Measurements from ENCODE around the gene GAA.

The GAA gene

DNA sequence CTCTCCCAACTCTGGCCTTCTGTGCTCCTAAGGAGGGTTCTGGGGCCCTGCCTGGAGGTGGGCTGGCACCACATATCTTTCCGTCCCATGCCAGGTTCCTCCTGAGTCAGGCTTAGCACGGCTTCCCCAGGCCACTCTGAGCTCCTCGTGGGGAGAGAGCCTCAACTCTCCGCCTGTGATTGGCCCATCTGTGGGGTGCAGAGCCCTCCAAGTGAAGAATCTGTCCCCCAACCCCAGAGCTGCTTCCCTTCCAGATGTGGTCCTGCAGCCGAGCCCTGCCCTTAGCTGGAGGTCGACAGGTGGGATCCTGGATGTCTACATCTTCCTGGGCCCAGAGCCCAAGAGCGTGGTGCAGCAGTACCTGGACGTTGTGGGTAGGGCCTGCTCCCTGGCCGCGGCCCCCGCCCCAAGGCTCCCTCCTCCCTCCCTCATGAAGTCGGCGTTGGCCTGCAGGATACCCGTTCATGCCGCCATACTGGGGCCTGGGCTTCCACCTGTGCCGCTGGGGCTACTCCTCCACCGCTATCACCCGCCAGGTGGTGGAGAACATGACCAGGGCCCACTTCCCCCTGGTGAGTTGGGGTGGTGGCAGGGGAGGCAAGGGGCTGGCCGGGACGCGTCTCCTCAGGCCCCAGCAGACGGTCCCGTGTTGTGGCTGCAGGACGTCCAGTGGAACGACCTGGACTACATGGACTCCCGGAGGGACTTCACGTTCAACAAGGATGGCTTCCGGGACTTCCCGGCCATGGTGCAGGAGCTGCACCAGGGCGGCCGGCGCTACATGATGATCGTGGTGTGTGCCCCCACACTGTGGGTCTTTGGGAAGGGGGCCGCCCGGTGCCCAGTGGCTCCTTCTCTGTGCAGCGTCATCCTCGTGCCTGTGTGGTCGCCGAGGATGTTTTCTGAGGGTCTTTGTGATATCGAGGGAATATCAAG lies 6.9 kb downstream of the GAA start:
- no peaks in the 10 kb centered on the region for H3K27me3 ChIP-seq (ENCODE audit: low read length)
- no peaks in the 10 kb centered on the region for H3K36me3 ChIP-seq (ENCODE audit: low read length)
- H3K79me2 ChIP-seq (ENCODE audit: insufficient read depth, low read length), result no peaks in the 10 kb centered on the region
- no peaks in the 10 kb centered on the region for H3F3A ChIP-seq (ENCODE audit: insufficient read depth)
- H3K9me3 ChIP-seq (ENCODE audit: insufficient read depth, low read length), result no peaks in the 10 kb centered on the region
- H4K20me1 ChIP-seq (ENCODE audit: low read depth, low read length), result no peaks in the 10 kb centered on the region
- no peak overlapping the region for H3K4me3 ChIP-seq (ENCODE audit: insufficient read depth, low read length, poor library complexity, severe bottlenecking)
- no peak overlapping the region for H3K4me2 ChIP-seq (ENCODE audit: low read depth, low read length, poor library complexity, severe bottlenecking)
- no peak overlapping the region for H3K9ac ChIP-seq (ENCODE audit: low read length)
- no peak overlapping the region for H2AFZ ChIP-seq (ENCODE audit: low read depth, low read length, severe bottlenecking)
- TF ChIP-seq, protein P1, sequence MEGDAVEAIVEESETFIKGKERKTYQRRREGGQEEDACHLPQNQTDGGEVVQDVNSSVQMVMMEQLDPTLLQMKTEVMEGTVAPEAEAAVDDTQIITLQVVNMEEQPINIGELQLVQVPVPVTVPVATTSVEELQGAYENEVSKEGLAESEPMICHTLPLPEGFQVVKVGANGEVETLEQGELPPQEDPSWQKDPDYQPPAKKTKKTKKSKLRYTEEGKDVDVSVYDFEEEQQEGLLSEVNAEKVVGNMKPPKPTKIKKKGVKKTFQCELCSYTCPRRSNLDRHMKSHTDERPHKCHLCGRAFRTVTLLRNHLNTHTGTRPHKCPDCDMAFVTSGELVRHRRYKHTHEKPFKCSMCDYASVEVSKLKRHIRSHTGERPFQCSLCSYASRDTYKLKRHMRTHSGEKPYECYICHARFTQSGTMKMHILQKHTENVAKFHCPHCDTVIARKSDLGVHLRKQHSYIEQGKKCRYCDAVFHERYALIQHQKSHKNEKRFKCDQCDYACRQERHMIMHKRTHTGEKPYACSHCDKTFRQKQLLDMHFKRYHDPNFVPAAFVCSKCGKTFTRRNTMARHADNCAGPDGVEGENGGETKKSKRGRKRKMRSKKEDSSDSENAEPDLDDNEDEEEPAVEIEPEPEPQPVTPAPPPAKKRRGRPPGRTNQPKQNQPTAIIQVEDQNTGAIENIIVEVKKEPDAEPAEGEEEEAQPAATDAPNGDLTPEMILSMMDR (IDR thresholded peaks at IDR 0.05; ENCODE audit: insufficient read depth, low read length, poor library complexity, severe bottlenecking), result no peak
- no peak for TF ChIP-seq EZH2phosphoT487 (conservative IDR thresholded peaks at IDR 0.05; ENCODE audit: low read length)
- no peak overlapping the region for H3K27ac ChIP-seq (ENCODE audit: low read depth, low read length)
- no peaks in the 10 kb centered on the region for H3K9me2 ChIP-seq (replicated peaks; ENCODE audit: insufficient read depth, low read length)

DNA sequence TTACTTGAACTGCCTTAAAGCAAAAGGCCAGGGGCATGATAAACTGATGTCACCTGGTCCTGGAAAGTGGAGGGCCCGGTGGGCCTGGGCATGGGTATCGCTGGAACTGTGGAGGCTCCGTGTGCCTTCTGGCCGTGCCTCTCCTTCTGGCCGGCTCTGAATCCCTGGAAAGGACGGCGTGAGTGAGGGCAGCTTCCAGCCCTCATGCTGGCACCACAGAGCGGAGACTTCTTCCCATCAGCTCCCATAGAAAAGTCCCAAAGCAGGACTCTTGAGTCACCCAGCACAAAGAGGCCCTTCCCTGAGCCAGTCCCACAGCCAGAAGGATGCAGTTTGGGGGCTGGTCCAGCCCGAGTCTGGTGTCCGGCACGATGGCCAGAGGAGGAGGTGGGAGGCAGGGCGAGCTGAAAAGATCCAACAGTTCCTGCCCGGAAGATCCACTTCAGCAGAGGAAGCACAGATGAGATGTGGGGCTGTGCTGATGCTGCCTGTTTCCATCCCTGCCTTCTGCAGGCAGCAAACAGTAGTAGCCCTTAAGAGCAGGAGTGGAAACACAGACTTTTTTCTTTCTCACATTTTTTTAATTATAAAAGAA lies 7.8 kb downstream of the GAA start:
- no peak overlapping the region for H3K9ac ChIP-seq (ENCODE audit: low read length)
- H3K36me3 ChIP-seq (ENCODE audit: low read length), result no peaks in the 10 kb centered on the region

DNA sequence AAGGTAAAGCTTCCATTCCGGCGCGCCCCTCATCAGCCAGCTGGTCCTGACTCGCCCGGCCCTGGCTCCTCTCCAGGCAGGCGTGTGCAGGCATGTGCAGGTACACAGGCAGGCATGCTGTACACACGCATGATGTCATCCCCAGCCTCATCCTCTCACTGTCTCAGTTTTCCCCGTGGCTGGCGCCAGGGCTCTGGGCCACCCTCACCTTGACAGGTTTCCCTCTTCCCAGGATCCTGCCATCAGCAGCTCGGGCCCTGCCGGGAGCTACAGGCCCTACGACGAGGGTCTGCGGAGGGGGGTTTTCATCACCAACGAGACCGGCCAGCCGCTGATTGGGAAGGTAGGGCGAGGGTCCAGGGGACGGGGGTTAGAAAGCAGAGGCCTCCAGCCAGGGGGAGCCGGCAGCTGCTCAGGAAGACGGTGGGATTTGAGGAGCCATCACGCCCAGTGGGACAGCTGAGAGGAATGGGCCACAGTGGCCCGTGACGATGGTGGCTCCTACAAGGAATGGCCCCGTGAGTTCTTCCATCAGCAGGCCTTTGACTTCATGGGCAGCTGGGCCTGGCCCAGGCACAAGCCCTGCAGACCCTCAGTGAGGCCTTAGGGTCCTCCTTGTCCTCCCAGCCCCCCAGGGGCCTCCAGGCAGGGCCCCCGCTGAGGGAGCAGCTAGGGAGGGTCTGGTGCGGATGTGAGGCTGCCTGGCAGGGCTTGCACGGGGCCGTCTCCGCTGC lies 8.5 kb downstream of the GAA start:
- H3K4me2 ChIP-seq (ENCODE audit: low read depth, low read length, poor library complexity, severe bottlenecking), result no peak overlapping the region
- no peaks in the 10 kb centered on the region for H4K20me1 ChIP-seq (ENCODE audit: low read depth, low read length)
- H3F3A ChIP-seq (ENCODE audit: insufficient read depth), result no peaks in the 10 kb centered on the region
- TF ChIP-seq EZH2phosphoT487 (conservative IDR thresholded peaks at IDR 0.05; ENCODE audit: low read length), result no peak
- TF ChIP-seq, protein P1 (IDR thresholded peaks at IDR 0.05; ENCODE audit: insufficient read depth, low read length, poor library complexity, severe bottlenecking), result no peak
- no peaks in the 10 kb centered on the region for H3K36me3 ChIP-seq (ENCODE audit: low read length)
- H3K27ac ChIP-seq (ENCODE audit: low read depth, low read length), result no peak overlapping the region
- H3K9ac ChIP-seq (ENCODE audit: low read length), result no peak overlapping the region
- H3K9me3 ChIP-seq (ENCODE audit: insufficient read depth, low read length), result no peaks in the 10 kb centered on the region
- H2AFZ ChIP-seq (ENCODE audit: low read depth, low read length, severe bottlenecking), result no peak overlapping the region
- no peaks in the 10 kb centered on the region for H3K27me3 ChIP-seq (ENCODE audit: low read length)
- H3K4me3 ChIP-seq (ENCODE audit: insufficient read depth, low read length, poor library complexity, severe bottlenecking), result no peak overlapping the region
- no peaks in the 10 kb centered on the region for H3K79me2 ChIP-seq (ENCODE audit: insufficient read depth, low read length)
- no peaks in the 10 kb centered on the region for H3K9me2 ChIP-seq (replicated peaks; ENCODE audit: insufficient read depth, low read length)

More for the DNA sequence above, 7.8 kb downstream of the GAA start:
- Histone ChIP-seq H3K4me2 (ENCODE audit: low read depth, low read length, poor library complexity, severe bottlenecking) (no peak overlapping the region), H3K27ac (ENCODE audit: low read depth, low read length) (no peak overlapping the region), H3K27me3 (ENCODE audit: low read length) (no peaks in the 10 kb centered on the region), H3F3A (ENCODE audit: insufficient read depth) (no peaks in the 10 kb centered on the region), H3K4me3 (ENCODE audit: insufficient read depth, low read length, poor library complexity, severe bottlenecking) (no peak overlapping the region), H2AFZ (ENCODE audit: low read depth, low read length, severe bottlenecking) (no peak overlapping the region), H3K79me2 (ENCODE audit: insufficient read depth, low read length) (no peaks in the 10 kb centered on the region), H3K9me2 (replicated peaks; ENCODE audit: insufficient read depth, low read length) (no peaks in the 10 kb centered on the region), H3K9me3 (ENCODE audit: insufficient read depth, low read length) (no peaks in the 10 kb centered on the region), H4K20me1 (ENCODE audit: low read depth, low read length) (no peaks in the 10 kb centered on the region)
- TF ChIP-seq, protein P1 (IDR thresholded peaks at IDR 0.05; ENCODE audit: insufficient read depth, low read length, poor library complexity, severe bottlenecking), result no peak
- no peak for TF ChIP-seq EZH2phosphoT487 (conservative IDR thresholded peaks at IDR 0.05; ENCODE audit: low read length)
